OCI-LY1 (cell line): ENCODE results near the gene CDKAL1.

ENCODE experiments used
- CTCF ChIP-seq: fragments of 200-600 bp; sonication (generic), shearing (Covaris generic); IDR thresholded peaks from 2 replicates; pipeline ENCODE4 v1.5.1; 2017; ENCODE audit warnings: mild to moderate bottlenecking, antibody characterized with exemption, low read length, moderate library complexity, mixed read lengths
- EZH2 ChIP-seq: fragments of 200-600 bp; sonication (generic), shearing (Covaris generic); IDR thresholded peaks from 2 replicates; pipeline ENCODE4 v1.8.0; 2017; ENCODE audit warnings: borderline replicate concordance, mixed run types, mild to moderate bottlenecking, antibody characterized with exemption, low read length, moderate library complexity, mixed read lengths

GRCh38 chr6:20814494-20814893 is 280.2 kb downstream of the CDKAL1 start:
- TF ChIP-seq CTCF: no peak
- TF ChIP-seq EZH2: no peak
